Skin epidermis (tissue), 12 donors: Measurements from ENCODE around the gene NSFL1C.

Experiments
- H3K27ac ChIP-seq, 21 experiments: fragments of 200-600 bp; sonication (generic) in 11 of 21; one replicate each; pipeline ENCODE4 v1.5.0; 2020; ENCODE audit warnings: mild to moderate bottlenecking in 3 of 21, inconsistent platforms in 2 of 21, moderate library complexity in 2 of 21
- H3K4me3 ChIP-seq, 7 experiments: fragments of 200-600 bp; sonication (generic) in 2 of 7; one replicate each; pipeline ENCODE4 v1.5.0; 2020; ENCODE audit warnings: inconsistent platforms in 2 of 7, mild to moderate bottlenecking in 2 of 7, moderate library complexity in 1 of 7

NSFL1C gene

DNA sequence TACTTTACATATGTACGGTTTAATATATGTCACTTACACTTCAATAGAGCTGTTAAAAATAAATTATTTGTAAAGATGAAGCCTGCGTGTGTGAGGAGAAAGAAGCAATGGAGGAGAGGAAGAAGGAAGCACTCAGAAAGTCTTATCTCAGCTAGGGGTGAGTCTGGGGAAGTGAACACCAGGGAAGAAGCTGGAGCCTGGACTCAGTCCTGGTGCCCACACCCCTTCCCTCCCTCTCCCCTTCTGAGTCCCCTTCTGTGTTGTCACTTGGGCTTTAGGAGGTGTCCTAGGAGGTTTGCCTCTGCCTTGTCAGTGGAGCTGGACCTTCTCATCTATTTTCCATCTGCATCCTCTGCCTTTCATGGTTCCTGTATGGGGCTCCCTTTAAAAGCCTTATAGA lies 22.7 kb upstream of the NSFL1C start:
- Histone ChIP-seq H3K27ac (peak overlapping the region in 17 of 21 experiments; percentile 32 to 83 (median 70)), H3K4me3 (peak overlapping the region in 4 of 7 experiments; percentile 1 to 15 (median 4))

DNA sequence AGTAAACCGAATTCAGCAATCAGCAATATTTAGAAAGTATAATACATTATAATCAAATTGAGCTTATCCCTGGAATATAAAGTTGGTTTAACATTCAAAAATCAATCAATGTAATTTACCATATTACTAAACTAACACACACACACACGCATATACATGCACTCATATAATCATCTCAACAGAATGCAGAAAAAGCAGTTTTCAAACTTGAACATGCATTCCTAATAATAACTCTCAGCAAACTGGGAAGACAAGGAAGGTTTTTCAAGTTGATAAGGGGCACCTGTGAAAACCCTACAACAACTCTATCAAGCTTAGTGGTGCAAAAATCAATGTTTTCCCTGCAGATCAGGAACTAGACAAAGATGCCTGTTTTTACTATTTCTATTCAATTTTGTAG lies 19.9 kb upstream of the NSFL1C start:
- Histone ChIP-seq H3K27ac (no peak overlapping the region), H3K4me3 (no peak overlapping the region)

DNA sequence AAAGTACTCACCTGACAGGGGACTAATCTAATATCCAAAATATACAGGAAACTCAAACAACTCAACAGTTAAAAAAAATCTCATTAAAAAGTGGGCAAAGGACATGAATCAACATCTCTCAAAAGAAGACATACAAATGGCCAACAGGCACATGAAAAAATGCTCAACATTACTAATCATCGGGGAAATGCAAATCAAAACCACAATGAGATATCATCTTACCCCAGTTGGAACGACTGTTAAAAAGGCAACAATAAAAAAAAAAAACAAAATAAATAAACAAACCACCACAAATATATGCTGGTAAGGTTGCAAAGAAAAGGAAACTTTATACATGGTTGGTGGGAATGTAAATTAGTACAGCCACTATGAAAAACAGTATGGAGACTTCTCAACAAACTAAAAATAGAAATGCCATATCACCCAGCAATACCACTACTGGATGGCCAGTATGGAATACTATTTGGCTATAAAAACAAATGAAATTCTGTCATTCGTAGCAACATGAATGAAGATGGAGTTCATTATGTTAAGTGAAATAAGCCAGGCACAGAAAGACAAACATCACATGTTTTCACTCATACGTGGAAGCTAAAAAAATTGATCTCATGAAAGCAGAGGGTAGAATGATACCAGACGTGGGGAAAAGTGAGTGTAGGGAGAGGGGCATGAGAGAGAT lies 17.9 kb upstream of the NSFL1C start:
- H3K4me3 ChIP-seq = no peak overlapping the region
- H3K27ac ChIP-seq = no peak overlapping the region

DNA sequence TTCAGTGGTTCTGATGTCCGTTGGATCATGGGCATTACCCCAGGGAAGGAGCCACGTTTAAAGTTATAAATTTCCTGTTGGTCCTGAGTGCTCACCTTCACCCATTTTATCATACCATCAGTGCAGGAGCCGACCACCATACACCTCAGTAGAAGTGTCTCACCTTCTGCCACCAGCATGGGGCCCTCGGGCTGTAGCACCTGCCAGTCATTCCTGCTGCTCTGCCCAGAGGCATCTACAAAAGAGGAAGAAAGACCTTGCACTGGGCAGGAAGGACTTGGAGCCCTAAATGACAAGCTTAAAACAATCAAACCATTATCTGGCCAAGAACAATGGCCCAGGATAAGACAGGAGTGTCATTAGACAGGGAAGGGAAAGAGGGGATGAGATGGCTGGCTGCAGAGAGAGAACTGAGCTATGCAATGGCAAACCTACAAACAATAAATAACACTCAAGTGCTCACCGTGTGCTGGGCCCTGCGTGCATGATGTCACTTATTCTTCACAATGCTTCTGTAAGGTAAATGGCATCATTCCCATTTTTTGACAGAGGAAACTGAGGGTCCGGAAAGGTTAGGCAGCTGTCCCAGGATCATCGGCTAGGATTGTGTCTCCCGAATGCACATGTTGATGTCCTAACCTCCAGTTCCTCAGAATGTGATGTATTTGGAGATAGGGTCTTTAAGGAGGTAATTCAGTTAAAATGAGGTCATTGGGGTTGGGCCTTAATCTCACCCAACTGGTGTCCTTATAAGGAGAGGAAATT lies 13.4 kb upstream of the NSFL1C start:
- no peak overlapping the region for H3K27ac ChIP-seq
- H3K4me3 ChIP-seq = no peak overlapping the region

DNA sequence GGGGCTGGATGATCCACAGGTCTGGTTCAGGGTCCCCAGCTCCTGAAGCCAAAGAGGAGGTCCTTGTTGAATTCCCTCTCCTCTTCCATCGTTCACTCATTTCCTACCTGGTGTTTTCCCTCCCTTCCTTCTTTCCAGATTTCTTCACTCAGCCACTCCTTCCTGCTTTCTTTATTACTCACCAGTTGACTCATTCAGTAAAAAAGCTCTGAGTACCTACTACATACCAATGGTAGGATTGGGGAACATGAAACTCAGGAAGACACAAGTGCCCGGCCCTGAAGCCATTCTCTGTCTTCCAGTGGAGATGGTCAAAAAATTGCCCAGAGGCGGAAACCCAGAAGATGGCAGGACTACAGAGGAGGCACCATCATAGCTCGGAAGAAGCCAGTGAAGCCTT lies 11.9 kb upstream of the NSFL1C start:
- Histone ChIP-seq H3K27ac (peak overlapping the region in 20 of 21 experiments; percentile 22 to 80 (median 62)), H3K4me3 (no peak overlapping the region)

DNA sequence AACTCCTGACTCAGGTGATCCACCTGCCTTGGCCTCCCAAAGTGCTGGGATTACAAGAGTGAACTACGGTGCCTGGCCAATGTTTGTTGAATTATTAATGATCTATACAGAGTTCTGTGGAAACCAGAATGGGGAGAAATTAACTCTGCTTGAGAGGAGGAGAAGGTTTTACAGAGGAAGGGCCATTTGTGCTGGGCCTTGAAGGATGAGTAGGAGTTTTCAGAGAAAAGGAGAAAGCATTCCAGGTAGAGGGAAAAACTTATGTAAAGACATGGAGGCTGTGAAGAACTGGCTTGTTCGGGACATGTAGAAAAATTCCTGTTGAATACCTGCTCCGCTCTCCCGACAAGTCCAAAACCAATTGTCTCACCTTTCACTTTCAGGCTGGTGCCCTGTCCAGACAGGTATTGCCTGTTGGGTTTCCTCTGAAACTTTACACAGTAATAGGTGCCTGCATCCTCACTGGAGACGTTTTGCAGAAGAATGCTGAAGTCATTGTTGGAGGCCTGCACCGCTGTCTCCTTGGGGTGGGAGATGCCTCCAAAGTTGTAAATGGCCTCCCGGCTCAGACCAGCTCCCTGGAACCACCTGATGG lies 11.3 kb upstream of the NSFL1C start:
- H3K4me3 ChIP-seq = no peak overlapping the region
- H3K27ac ChIP-seq = peak overlapping the region in 18 of 21 experiments; percentile 6 to 80 (median 64)

DNA sequence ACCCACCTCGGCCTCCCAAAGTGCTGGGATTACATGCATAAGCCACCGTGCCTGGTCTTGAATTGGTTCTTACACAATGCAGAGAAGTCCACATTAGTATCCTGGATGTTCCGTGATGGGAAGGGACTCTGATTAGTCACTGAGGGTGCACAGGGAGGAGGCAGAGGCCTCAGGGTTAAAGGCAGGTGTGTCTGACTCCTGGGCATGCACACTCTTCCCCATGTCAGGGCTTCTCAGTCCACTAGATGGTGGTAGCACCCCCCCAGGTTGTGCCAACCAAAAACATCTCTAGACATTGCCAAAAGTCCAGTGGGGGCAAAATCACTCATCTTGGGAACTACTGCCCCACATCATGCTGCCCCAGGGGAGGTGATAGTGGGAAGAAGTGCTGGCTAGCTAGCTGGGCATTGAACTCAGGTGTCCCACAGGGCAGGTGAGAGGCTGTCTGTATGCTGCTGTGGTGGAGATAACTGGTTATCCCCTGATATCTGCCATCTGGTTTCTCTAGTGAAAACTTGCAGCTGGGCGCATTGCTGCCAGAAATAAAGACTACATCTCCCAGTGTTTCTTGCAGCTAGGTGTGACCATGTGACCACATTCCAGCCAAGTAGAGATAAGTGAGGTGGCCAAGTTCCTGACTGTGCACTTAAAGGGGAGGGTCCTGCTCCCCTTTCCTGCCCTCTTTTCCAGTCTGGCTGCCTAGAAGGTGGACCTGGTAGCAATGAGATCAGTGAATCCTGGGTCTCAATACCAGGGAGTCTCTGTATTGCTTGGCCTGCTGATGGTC lies 8.4 kb upstream of the NSFL1C start:
- no peak overlapping the region for H3K4me3 ChIP-seq
- H3K27ac ChIP-seq = peak overlapping the region in 1 of 21 experiments; percentile 0

DNA sequence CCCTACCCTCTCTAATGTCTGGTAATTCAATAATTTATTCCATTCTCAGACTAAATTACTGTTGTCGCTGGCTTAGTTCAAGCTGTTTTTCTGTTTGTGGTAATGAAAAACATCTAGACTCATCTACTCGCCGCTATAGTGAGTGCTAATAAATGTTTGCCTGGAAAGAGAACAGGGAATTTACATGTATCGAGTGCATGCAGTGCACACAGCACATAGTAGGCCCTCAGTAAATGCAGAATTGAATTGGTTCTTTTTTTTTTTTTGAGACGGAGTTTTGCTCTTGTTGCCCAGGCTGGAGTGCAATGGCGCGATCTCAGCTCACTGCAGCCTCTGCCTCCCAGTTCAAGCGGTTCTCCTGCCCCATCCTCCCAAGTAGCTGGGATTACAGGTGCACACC lies 7.7 kb upstream of the NSFL1C start:
- Histone ChIP-seq H3K4me3 (no peak overlapping the region), H3K27ac (no peak overlapping the region)

DNA sequence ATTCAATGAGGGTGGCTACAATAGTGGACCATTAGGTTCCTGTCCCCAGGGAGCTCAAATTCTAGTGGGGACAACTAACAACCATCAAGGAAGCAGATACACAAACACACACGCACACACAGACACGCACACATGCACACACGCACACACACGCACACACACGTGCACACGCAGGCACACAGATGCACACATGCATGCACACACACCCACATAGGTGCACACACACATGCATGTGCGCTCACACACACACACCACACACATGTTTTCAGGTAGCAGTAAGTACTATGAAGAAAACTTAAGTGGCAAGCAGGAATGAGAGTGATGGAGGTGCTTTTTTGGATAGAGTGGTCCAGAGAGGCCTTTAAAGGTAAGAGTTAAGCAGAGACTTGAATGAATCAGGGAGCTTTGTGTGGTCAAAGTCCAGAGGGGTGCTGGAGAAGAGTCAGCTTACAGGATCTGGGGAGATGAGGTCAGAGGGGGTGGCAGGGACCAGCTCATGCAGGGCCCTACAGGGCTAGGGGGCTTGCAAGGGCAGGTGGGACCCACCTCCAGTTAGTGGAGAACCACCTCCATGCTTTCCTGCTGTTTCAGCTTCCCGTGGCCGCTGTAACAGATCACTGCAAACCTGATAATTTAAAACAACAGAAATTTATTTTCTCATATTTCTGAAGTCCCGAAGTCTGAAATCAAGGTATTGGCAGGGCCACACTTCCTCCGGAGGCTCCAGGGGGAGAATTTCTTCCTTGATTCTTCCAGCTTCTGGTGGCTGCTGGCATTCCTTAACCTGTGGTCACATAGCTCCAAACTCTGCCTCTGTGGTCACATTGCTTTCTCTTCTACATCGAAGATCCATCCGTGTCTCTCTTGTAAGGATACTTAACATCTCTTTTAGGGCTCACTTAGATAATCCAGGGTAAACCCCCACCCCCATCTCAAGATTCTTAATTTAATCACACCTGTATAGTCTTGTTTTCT lies 6.9 kb upstream of the NSFL1C start:
- H3K4me3 ChIP-seq = no peak overlapping the region
- H3K27ac ChIP-seq = peak overlapping the region in 1 of 21 experiments; percentile 42

DNA sequence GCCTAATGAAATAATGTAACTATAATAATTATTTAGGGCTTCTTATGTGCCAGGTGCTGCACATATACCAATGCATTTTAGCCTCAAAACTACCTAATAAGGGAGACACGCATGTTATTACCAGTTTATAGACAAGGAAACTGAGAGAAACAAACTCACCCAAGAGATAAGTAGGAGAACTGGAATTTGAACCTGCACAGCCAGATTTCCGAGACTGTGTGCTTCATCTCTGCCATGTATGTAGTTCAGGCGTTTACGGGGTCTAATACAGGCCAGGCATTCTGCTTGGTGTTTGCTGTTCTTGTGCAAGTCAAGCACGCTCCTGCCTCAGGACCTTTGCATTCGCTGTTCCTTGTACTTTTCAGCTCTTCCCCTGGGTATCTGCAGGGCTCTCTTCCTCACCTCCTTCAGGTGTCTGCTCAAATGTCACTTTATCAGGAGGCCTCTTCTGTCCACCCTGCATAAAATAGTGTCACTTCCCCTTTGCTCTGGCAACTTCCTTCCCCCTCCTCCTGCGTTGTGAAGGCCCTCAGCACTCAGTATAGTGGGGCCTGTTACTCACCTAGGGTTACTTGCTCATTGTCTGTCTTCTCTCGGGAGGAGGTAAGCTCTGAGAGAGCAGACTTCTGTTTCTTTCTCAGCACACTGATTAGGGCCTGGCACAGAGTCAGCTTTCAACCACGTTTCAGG lies 6.1 kb upstream of the NSFL1C start:
- H3K4me3 ChIP-seq = no peak overlapping the region
- peak overlapping the region in 1 of 21 experiments; percentile 42 for H3K27ac ChIP-seq

DNA sequence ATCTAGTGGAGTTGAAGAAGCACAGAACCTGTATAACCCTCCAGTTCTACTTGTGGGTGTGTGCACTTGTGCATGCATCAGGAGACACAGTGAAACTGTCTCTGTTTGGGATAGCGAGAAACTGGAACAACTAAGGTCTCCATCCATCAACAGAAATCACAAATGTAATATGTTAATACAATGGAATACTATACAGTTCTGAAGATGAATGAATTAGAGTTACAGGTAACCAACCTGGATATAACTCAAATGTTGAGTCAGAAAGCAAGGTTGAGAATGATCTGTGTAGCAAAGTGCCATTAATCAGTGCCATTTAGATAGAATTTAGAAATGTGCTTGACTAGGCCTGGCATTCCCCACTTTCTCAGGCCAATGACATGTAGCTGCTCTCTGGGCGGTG lies 4.6 kb upstream of the NSFL1C start:
- Histone ChIP-seq H3K4me3 (no peak overlapping the region), H3K27ac (peak overlapping the region in 4 of 21 experiments; percentile 33 to 72 (median 58))

DNA sequence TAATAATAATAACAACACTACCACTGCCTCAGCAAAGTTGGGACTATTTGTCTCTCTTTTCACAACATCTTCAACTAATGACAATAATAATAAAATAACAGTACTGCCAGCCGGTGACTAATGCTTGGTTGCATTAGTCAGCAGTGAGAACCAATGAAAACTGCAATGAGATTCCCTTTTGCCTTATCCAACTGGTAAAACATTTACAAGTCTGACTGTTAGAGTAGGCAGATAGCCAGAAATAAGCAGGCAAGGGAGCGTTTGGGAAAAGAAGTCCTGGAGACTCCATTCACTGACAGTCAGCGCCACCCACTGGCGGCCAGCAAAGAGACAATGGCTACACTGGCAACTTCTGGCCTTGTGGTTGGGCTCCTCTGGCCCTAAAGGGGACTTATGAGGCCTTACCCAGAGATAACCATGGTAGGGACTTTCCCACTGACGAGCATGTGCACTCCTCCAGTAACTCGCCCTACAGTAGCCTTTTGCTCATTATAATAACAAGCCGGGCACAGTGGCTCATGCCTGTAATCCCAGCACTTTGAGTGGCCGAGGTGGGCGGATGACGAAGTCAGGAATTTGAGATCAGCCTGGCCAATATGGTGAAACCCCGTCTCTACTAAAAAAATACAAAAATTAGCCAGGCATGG lies 3.4 kb upstream of the NSFL1C start:
- Histone ChIP-seq H3K4me3 (no peak overlapping the region), H3K27ac (peak overlapping the region in 19 of 21 experiments; percentile 0 to 72 (median 47))

DNA sequence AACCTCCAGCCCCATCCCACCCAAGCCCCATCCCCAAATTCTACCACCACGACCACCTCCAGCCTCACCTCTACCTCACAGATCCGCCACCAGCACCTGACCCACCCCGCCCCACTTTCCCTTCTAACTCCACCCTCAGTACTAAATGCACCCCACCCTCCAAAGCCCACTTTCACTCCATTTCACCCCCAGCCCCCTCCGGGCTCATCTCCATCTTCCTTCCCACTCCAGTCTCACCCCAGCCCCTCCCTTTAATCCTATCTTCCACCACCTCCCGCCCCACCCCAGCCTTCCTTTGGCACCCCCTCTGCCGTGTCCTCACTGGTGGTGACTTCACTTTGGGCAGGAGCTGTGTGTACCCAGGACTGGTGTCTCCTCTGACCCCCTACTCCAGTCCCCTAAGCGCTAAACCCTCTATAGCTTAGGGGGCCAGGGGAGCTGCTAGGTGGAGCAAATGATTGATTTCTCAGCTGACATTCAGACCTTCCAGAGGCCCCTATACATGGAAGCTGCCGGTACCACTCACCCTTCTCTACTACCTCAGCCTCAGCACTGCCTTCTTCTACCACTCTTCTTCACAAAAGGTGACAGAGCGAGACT lies 2.8 kb upstream of the NSFL1C start:
- Histone ChIP-seq H3K4me3 (no peak overlapping the region), H3K27ac (peak overlapping the region in 17 of 21 experiments; percentile 11 to 79 (median 47))

DNA sequence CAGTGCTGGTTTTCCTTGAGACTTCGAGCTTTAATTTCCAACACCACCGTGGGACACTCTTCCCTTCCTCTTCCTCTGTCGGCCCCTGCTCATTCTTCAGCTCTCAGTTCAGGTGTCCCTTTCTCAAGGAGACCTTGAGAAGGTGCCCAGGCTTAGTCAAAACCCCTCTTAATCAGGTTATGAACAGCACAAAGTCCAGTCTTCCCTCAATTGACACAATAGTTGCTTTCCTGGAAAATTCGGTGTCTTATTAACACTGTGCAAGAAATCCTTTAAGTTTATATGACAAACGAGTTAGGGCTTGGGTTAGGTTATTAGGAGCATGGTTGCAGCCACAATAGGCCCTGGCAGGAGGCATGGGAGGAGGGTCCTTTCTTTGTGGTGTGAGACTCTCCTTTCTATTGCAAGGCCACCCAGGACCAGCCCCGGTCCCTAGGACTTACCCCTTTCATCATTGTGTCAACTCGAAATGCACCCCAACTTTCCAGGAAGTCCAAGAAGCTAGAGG lies 1.5 kb upstream of the NSFL1C start:
- H3K4me3 ChIP-seq = no peak overlapping the region

DNA sequence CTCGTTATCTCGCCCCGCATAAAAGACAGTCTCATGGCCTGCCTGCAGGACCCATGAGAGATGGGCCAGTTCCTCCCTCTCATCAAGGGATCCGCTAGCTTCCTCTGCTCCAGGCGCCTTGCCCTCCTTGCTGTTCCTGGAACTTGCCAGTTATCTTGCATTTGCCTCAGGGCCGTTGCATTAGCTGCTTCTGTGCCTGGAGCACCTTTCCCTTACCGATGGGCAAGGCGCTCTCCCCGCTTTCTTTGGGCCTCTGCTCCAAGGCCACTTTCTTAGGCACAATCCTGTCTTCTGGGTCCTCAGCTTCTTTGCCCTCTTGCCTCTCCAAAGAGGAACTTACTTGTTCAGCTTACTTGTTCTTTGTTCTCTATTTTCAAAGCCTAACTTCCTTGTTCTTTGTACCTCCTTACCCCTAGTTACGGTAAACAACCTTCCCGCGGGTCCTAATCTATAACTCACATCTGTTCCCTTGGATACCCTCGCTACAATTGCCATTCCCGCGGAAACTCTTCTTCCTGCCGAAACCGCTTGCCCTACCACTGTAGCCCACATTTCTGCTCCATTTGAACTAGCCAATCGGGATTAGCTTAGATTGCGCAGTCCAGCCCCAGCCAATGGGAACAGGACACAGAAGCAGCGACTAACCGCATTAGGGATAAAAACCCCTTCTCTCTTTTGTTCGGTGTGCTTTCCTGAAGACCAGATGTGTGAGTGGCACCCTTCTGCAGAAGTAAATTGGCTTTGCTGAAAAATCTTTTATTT lies 887 bp upstream of the NSFL1C start:
- Histone ChIP-seq H3K27ac (peak overlapping the region in 20 of 21 experiments; percentile 23 to 98 (median 95)), H3K4me3 (peak overlapping the region in 3 of 7 experiments; percentile 84 to 98 (median 91))

More for the DNA sequence above, 1.5 kb upstream of the NSFL1C start:
- peak overlapping the region in 10 of 21 experiments; percentile 5 to 98 (median 94) for H3K27ac ChIP-seq

DNA sequence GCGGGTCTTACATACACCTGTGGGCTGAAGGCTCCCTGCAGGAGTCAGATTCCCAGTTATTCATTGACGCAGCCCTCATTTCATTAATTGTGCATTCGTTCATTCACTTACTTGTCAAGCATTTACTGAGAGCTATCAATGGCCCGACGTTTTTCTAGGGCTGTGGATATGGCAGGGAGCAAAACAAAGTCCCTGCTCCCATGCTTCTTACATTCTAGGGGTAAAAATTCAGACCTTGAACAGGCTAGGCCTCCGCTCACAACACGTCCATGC lies 369 bp upstream of the NSFL1C start:
- H3K27ac ChIP-seq = peak overlapping the region; percentile 23 to 98 (median 95)
- peak overlapping the region; percentile 84 to 100 (median 98) for H3K4me3 ChIP-seq
